NOMO-1 treated with dmso at 0.1 percent for 144 hours (cell line): ENCODE data around the gene SLAMF8.

Source experiments
- DNase-seq: peaks from one replicate; lab custom pipeline; 2025; ENCODE audit not compliant: unreplicated experiment; lab: John Stamatoyannopoulos, UW

Gene SLAMF8

GRCh38 chr1:159868766-159869165, 42.1 kb downstream of the SLAMF8 start:
- DNase-seq, result no peak

- no peak for DNase-seq
Observed at GRCh38 chr1:159869173-159869572, 42.5 kb downstream of the SLAMF8 start.

- DNase-seq, result no peak
Observed at GRCh38 chr1:159869607-159870006, 42.9 kb downstream of the SLAMF8 start.

- no peak for DNase-seq
Observed at GRCh38 chr1:159870704-159871103, 44.0 kb downstream of the SLAMF8 start.

GRCh38 chr1:159872891-159873290, 46.2 kb downstream of the SLAMF8 start:
- no peak for DNase-seq

GRCh38 chr1:159873530-159874143, 47.0 kb downstream of the SLAMF8 start:
- no peak for DNase-seq

- no peak for DNase-seq
Observed at GRCh38 chr1:159877695-159878444, 51.2 kb downstream of the SLAMF8 start.

GRCh38 chr1:159879136-159879535, 52.5 kb downstream of the SLAMF8 start:
- no peak for DNase-seq

- DNase-seq, result peak; percentile 64
Observed at GRCh38 chr1:159879977-159880376, 53.3 kb downstream of the SLAMF8 start.

- peak; percentile 19 for DNase-seq
Observed at GRCh38 chr1:159880430-159880829, 53.8 kb downstream of the SLAMF8 start.

GRCh38 chr1:159881622-159882526, 55.2 kb downstream of the SLAMF8 start:
- no peak for DNase-seq

GRCh38 chr1:159882527-159882862, 55.8 kb downstream of the SLAMF8 start:
- no peak for DNase-seq

- no peak for DNase-seq
Observed at GRCh38 chr1:159883134-159883533, 56.5 kb downstream of the SLAMF8 start.

- no peak for DNase-seq
Observed at GRCh38 chr1:159884296-159884695, 57.6 kb downstream of the SLAMF8 start.
